Prostate gland (tissue), 2 donors: ENCODE results near the gene HMOX2. TPM values are rescaled to one million over a fixed set of nuclear protein-coding genes. Genes with fewer than 3 reads are reported as not detected.

ENCODE experiments used
- DNase-seq: peaks from one replicate; pipeline ENCODE4 v3.0.0-alpha.2; 2019; ENCODE audit warnings: low spot score
- H3K27ac ChIP-seq, 2 donors: fragments of 200-600 bp; sonication (generic); 2 replicates each; pipeline ENCODE4 v1.5.1; 2017 to 2019
- H3K27me3 ChIP-seq: fragments of 200-600 bp; sonication (generic); replicated peaks from 2 replicates; pipeline ENCODE4 v1.5.1; 2019; ENCODE audit not compliant: insufficient read depth
- H3K36me3 ChIP-seq, 2 donors: fragments of 200-600 bp; sonication (generic); 1 replicate in 1 of 2; 2 replicates in 1 of 2; pipeline versions ENCODE4 v1.5.1 to v1.8.1; 2017 to 2019
- H3K4me1 ChIP-seq: fragments of 200-600 bp; sonication (generic); replicated peaks from 2 replicates; pipeline ENCODE4 v1.5.1; 2019
- H3K4me3 ChIP-seq, 2 donors: fragments of 200-600 bp; sonication (generic); 2 replicates each; pipeline ENCODE4 v1.5.1; 2017 to 2019
- H3K9me3 ChIP-seq: fragments of 200-600 bp; sonication (generic); 2 replicates; pipeline ENCODE4 v1.5.1; 2017
- POLR2A ChIP-seq: fragments of 450-650 bp; IDR thresholded peaks from one replicate; pipeline ENCODE4 v1.6.1; 2016; ENCODE audit warnings: antibody characterized with exemption, mild to moderate bottlenecking
- POLR2AphosphoS5 ChIP-seq: sonication (generic); formaldehyde crosslinking; IDR thresholded peaks from one replicate; pipeline ENCODE4 v1.6.1; 2017; ENCODE audit warnings: antibody characterized with exemption
- WGBS: methylation state at CpG from one replicate; pipeline ENCODE4 v1.1.5; 2018; 5-methylcytosine and 5-hydroxymethylcytosine counted together
- intact Hi-C: fragments of 100-400 bp; cut with DNase I; formaldehyde crosslinking; loops from one replicate; pipeline ENCODE4 v1.14.2; 2022
- total RNA-seq, 2 donors: library from RNA; depleted of rRNA; stranded (reverse); fragments of >200 nt; gene quantifications; one replicate each; pipeline ENCODE4 v1.1.0, GENCODE V29; 2016
- TF ChIP-seq, protein P1 (sequence below), 4 experiments: fragments of 200-600 bp in 2 of 4; fragments of 450-650 bp in 2 of 4; sonication (generic) in 2 of 4; IDR thresholded peaks; 1 replicate in 3 of 4; 2 replicates in 1 of 4; pipeline ENCODE4 v1.5.1; 2016 to 2019; ENCODE audit warnings: antibody characterized with exemption in 4 of 4, mild to moderate bottlenecking in 2 of 4, moderate library complexity in 2 of 4

The HMOX2 gene
- total RNA-seq, 2 donors from 2014 or later = 39.9 to 70.8 TPM

DNA sequence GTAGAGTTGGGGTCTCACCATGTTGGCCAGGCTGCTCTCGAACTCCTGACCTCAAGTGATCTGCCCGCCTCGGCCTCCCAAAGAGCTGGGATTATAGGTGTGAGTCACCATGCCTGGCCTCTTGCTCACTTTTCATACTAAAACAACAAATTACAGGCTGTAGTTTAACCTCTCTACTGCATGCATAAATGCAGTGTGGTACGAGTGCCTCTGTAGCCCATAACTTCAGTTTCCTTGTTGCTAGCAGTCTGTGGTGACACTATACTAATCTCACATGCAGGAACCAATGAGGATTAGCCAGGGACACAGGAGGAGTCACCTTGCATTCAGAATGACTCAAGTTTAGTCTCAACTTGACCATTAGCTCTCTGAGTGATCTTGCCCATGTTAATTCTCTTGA lies 20.1 kb downstream of the HMOX2 start:
- WGBS = 87% methylated on average over 4 of the region's 4 CpGs
- DNase-seq = no peak
- Histone ChIP-seq H3K27ac (no peak overlapping the region), H3K9me3 (no peaks in the 10 kb centered on the region), H3K4me3 (no peak overlapping the region), H3K27me3 (no peaks in the 10 kb centered on the region), H3K4me1 (peaks cover 6% of the 10 kb centered on the region), H3K36me3 (no peaks in the 10 kb centered on the region)
- no peak for TF ChIP-seq POLR2AphosphoS5
- TF ChIP-seq, protein P1, sequence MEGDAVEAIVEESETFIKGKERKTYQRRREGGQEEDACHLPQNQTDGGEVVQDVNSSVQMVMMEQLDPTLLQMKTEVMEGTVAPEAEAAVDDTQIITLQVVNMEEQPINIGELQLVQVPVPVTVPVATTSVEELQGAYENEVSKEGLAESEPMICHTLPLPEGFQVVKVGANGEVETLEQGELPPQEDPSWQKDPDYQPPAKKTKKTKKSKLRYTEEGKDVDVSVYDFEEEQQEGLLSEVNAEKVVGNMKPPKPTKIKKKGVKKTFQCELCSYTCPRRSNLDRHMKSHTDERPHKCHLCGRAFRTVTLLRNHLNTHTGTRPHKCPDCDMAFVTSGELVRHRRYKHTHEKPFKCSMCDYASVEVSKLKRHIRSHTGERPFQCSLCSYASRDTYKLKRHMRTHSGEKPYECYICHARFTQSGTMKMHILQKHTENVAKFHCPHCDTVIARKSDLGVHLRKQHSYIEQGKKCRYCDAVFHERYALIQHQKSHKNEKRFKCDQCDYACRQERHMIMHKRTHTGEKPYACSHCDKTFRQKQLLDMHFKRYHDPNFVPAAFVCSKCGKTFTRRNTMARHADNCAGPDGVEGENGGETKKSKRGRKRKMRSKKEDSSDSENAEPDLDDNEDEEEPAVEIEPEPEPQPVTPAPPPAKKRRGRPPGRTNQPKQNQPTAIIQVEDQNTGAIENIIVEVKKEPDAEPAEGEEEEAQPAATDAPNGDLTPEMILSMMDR (IDR thresholded peaks at IDR 0.05) = no peak
- TF ChIP-seq POLR2A = no peak
- intact Hi-C loops = no loop called here

DNA sequence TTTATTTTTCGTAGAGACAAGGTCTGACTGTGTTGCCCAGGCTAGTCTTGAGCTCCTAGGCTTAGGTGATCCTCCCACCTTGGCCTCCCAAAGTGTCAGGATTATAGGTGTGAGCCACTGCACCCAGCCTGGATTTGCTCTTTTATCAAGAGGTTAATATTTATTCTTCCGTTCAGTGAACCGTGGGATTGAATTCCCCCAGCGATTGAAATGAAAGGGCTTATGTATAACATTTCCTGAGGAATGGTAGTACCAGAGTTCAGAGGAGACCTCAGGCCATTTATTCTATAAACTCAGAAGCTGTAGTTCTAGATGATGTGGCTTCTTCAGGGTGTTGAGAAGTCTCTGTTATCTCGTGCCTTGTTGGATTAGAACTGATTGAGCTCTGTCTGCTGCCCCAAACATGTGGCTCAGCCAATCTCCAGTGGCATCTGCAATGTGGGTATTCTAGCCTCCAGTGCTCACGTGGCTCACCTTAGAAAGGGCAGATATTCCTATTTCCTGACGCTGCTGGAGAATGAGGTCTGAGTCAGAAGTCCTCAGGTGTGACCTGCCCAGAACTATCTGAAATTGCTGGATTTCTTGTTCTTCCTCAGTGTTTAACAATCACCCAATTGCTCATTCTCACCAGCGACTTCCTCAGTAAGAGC lies 22.5 kb downstream of the HMOX2 start:
- intact Hi-C loops = no loop called here
- 88% methylated on average over 8 of the region's 8 CpGs for WGBS
- no peak overlapping the region for H3K27ac ChIP-seq
- no peak for DNase-seq
- H3K36me3 ChIP-seq = no peaks in the 10 kb centered on the region
- no peaks in the 10 kb centered on the region for H3K27me3 ChIP-seq
- no peak overlapping the region for H3K4me3 ChIP-seq
- TF ChIP-seq POLR2AphosphoS5 (no peak), POLR2A (no peak)
- TF ChIP-seq, protein P1 (IDR thresholded peaks at IDR 0.05) = no peak
- H3K9me3 ChIP-seq = no peaks in the 10 kb centered on the region
- H3K4me1 ChIP-seq = peaks cover 10% of the 10 kb centered on the region

DNA sequence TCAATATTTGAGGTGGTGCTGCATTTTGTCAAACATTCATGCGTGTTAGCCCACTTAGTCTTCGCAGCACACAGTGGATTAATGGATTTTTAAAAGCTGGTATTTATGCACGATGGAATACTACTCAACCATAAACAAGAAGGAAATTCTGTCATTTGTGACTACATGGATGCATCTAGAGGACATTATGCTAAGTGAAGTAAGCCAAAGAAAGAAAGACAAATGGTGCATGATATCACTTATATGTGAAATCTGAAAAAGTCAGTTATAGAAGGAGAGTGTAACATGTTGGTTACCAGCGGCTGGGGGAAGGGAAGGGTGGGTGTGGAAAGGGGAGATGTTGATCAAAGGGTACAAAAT lies 23.0 kb downstream of the HMOX2 start:
- Histone ChIP-seq H3K9me3 (no peaks in the 10 kb centered on the region), H3K4me1 (peaks cover 10% of the 10 kb centered on the region), H3K27ac (no peak overlapping the region), H3K27me3 (no peaks in the 10 kb centered on the region), H3K4me3 (no peak overlapping the region), H3K36me3 (no peaks in the 10 kb centered on the region)
- intact Hi-C loops = no loop called here
- TF ChIP-seq POLR2AphosphoS5 = no peak
- TF ChIP-seq, protein P1 (IDR thresholded peaks at IDR 0.05) = no peak
- no peak for TF ChIP-seq POLR2A
- WGBS = 98% methylated on average over 4 of the region's 4 CpGs
- no peak for DNase-seq

DNA sequence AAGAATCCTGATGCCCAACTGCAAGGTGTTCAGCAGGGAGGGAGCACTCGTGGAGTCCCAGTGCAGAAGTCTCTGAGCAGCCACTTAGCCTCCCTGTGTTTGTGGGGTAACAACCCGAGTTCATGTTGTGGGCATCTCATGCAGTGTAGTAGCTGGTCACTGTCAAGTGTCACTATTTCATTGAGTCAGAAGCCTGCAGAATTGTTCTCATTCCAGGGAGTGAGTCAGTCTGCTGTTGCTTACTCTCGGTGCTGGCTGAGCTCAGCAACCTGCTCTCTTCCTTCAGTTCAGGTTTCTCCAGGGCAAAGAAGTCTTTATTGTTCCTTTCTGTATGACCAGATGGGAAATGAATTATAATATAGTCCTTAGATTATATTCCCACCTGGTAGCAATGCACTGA lies 24.1 kb downstream of the HMOX2 start:
- Histone ChIP-seq H3K27ac (peak overlapping the region; percentile 61 to 63), H3K4me3 (no peak overlapping the region), H3K4me1 (peaks cover 10% of the 10 kb centered on the region), H3K27me3 (no peaks in the 10 kb centered on the region), H3K9me3 (no peaks in the 10 kb centered on the region), H3K36me3 (no peaks in the 10 kb centered on the region)
- TF ChIP-seq POLR2A = no peak
- peak; percentile 46 for TF ChIP-seq POLR2AphosphoS5
- DNase-seq = peak; percentile 35
- intact Hi-C loops = loop anchor here (10.0 kb wide), 1 partner anchor 455 kb away; the partner anchor contains the start of gene SEC14L5
- 33% methylated on average over 3 of the region's 3 CpGs for WGBS

DNA sequence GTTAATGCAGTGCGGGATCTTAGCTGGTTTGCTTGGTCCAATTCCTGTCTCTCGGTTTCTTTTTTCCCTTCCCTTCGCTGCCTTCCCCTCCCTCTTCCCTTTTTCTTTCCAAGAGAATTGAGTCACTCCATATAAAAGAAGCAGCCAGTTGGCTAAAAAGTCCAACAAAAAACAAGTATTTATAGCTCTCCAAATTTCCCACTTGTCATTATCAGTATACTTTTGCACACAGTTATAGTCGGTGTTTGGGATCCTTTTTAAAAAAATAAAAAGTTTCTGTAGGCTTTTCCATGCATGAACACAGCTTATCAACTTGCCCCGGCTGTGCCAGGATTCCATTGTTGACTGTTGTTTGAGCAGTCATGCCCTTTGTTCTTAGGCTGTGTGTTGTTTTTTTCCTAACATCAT lies 24.9 kb downstream of the HMOX2 start:
- 13% methylated on average over 5 of the region's 5 CpGs for WGBS
- no peak overlapping the region for H3K4me3 ChIP-seq

More for the DNA sequence above, 24.9 kb downstream of the HMOX2 start:
- DNase-seq = no peak
- Histone ChIP-seq H3K27me3 (no peaks in the 10 kb centered on the region), H3K36me3 (no peaks in the 10 kb centered on the region), H3K4me1 (peaks cover 10% of the 10 kb centered on the region), H3K27ac (peak overlapping the region; percentile 61 to 63), H3K9me3 (no peaks in the 10 kb centered on the region)
- intact Hi-C loops = loop anchor here (10.0 kb wide), 1 partner anchor 454 kb away; the partner anchor contains the start of gene SEC14L5
- TF ChIP-seq POLR2AphosphoS5 = peak; percentile 36
- no peak for TF ChIP-seq POLR2A
- TF ChIP-seq, protein P1 (IDR thresholded peaks at IDR 0.05) = no peak
